Measurements from ENCODE around the gene CDK5RAP2. TPM values are rescaled to one million over a fixed set of nuclear protein-coding genes. Genes with fewer than 3 reads are reported as not detected.
A peak's percentile ranks its signal among the peaks of the same experiment; 100 is the strongest.

The CDK5RAP2 gene
- total and polyA plus RNA-seq, 7 donors, result 10.6 to 57.8 (median 41.0) TPM

DNA sequence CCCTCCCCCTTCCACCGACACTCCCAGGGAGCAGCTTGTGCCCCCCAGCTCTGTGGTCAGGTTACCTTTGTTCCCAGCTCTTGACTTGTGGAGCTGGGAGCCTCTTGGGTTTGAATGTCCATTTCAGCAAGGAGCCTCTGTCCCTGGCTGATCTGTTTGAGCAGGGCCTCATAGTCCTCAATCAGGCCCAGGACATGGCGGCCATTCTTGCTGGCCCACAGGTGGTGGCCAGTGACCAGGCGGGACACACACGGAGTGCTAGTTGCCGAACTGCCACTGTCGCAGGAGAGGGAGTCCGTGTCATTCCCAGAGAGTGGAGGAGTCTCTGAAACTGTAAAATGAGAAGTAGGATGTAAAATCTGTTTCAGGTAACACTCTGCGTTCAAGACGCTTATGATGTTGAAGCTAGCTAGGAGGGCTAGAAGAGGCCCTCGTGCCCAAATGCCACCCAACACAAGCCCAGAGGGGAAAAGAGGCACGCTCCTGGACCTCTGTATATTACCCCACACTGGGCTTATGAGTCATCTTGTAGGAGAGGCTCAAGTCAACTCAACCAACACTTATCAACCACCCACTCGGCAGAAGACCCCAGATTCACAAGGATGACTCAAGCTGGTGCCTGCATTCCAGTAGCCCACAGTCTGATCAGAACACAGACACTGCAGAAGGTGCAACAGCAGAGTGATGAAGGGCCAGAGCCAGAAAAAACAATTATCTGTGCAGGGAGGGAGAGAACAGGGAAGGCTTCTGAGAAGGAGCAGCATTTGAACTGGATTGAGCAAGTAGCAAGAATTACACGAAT is 177.0 kb downstream of the CDK5RAP2 start:
- TF ChIP-seq POLR2A (IDR thresholded peaks at IDR 0.05) (no peak), EP300 (IDR thresholded peaks at IDR 0.05) (no peak), POLR2AphosphoS5 (IDR thresholded peaks at IDR 0.05) (no peak)
- TF ChIP-seq, protein P1, sequence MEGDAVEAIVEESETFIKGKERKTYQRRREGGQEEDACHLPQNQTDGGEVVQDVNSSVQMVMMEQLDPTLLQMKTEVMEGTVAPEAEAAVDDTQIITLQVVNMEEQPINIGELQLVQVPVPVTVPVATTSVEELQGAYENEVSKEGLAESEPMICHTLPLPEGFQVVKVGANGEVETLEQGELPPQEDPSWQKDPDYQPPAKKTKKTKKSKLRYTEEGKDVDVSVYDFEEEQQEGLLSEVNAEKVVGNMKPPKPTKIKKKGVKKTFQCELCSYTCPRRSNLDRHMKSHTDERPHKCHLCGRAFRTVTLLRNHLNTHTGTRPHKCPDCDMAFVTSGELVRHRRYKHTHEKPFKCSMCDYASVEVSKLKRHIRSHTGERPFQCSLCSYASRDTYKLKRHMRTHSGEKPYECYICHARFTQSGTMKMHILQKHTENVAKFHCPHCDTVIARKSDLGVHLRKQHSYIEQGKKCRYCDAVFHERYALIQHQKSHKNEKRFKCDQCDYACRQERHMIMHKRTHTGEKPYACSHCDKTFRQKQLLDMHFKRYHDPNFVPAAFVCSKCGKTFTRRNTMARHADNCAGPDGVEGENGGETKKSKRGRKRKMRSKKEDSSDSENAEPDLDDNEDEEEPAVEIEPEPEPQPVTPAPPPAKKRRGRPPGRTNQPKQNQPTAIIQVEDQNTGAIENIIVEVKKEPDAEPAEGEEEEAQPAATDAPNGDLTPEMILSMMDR (IDR thresholded peaks at IDR 0.05), result no peak
- H3K9me3 ChIP-seq, result no peaks in the 10 kb centered on the region
- no peaks in the 10 kb centered on the region for H3K27me3 ChIP-seq
- H3K4me3 ChIP-seq, result no peak overlapping the region
- intact Hi-C loops (cut with DNase I), result no loop called here
- H3K27ac ChIP-seq, result no peak overlapping the region
- no peaks in the 10 kb centered on the region for H3K4me1 ChIP-seq
- 93 to 94% methylated on average over 13 of the region's 13 CpGs for WGBS, 2 donors
- DNase-seq, result peak; percentile 46
- H3K36me3 ChIP-seq, result peaks cover 13 to 95% (median 39%) of the 10 kb centered on the region in 4 donors

DNA sequence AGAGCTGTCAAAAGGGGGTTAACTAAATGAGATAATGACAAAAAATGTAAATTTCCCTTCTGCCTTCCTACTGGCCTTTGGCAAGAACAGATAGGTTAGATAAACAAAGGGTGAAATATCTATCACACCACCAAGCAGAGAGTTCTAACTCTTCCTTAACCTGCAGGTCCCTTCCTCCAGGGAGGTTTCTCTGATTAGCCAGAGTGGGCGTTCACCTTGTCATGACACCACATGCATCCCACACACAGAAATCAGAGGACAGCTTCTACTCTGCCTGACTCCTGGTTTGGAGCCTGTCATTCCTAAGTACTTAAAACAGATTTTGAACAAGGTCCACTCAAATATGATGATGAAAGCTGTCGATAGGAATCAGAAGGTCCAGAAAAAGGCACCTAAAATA is 180.0 kb downstream of the CDK5RAP2 start:
- peaks cover 17 to 95% (median 30%) of the 10 kb centered on the region in 4 donors for H3K36me3 ChIP-seq
- no peak overlapping the region for H3K4me3 ChIP-seq
- 97 to 99% methylated on average over 2 of the region's 2 CpGs for WGBS, 2 donors
- H3K27ac ChIP-seq, result no peak overlapping the region
- H3K4me1 ChIP-seq, result no peaks in the 10 kb centered on the region
- intact Hi-C loops (cut with DNase I), result no loop called here
- TF ChIP-seq EP300 (IDR thresholded peaks at IDR 0.05), result no peak
- no peak for TF ChIP-seq POLR2AphosphoS5 (IDR thresholded peaks at IDR 0.05)
- TF ChIP-seq POLR2A (IDR thresholded peaks at IDR 0.05), result no peak
- TF ChIP-seq, protein P1 (IDR thresholded peaks at IDR 0.05), result no peak
- no peaks in the 10 kb centered on the region for H3K27me3 ChIP-seq
- DNase-seq, result no peak
- H3K9me3 ChIP-seq, result no peaks in the 10 kb centered on the region

DNA sequence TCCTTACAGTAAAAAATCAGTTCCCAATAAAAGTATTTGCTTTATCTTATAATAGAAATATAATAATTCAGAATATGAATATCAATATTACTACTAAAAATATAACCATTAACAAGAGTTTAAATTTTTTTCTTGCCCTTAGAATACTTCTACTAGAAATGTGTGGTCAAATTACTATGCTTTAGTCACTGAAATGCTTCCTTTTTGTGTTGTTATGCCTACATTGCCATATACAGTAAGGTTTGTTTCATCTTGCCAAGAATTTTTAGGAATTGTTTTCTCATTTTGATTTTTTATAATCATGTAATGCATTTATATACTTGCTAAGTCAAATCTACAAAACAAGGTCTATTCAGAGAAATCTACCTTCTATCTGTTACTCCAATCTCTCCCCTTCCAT is 181.7 kb downstream of the CDK5RAP2 start:
- H3K9me3 ChIP-seq, result no peaks in the 10 kb centered on the region
- TF ChIP-seq, protein P1 (IDR thresholded peaks at IDR 0.05), result no peak
- no peak for TF ChIP-seq POLR2A (IDR thresholded peaks at IDR 0.05)
- no peak for TF ChIP-seq EP300 (IDR thresholded peaks at IDR 0.05)
- no peak for TF ChIP-seq POLR2AphosphoS5 (IDR thresholded peaks at IDR 0.05)
- H3K36me3 ChIP-seq, result peaks cover 17 to 95% (median 38%) of the 10 kb centered on the region in 4 donors
- H3K27ac ChIP-seq, result no peak overlapping the region
- intact Hi-C loops (cut with DNase I), result no loop called here
- no peaks in the 10 kb centered on the region for H3K27me3 ChIP-seq
- no peak overlapping the region for H3K4me3 ChIP-seq
- no peak for DNase-seq
- no peaks in the 10 kb centered on the region for H3K4me1 ChIP-seq

DNA sequence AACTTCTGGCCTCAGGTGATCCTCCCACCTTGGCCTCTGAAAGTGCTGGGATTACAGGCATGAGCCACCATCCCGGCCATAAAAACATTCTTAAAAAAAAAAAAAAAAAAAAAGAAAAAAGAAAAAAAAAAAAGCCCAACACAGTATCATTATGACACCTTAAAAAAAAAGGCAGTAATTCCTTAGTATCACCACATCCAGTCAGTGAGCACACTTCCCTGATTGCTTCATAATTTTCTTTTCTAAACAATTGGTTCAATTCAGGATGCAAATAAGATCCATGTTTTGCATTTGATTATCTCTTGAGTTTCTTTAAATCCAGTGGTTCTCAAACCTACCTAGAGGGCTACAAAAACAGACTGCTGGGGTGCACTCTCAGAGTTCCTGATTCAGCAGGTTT is 182.5 kb downstream of the CDK5RAP2 start:
- peak; percentile 18 for DNase-seq
- Histone ChIP-seq H3K4me1 (no peaks in the 10 kb centered on the region), H3K9me3 (no peaks in the 10 kb centered on the region), H3K36me3 (peaks cover 13 to 95% (median 39%) of the 10 kb centered on the region in 4 donors), H3K27ac (no peak overlapping the region), H3K27me3 (no peaks in the 10 kb centered on the region), H3K4me3 (no peak overlapping the region)
- TF ChIP-seq POLR2AphosphoS5 (IDR thresholded peaks at IDR 0.05), result no peak
- TF ChIP-seq POLR2A (IDR thresholded peaks at IDR 0.05), result no peak
- TF ChIP-seq, protein P1 (IDR thresholded peaks at IDR 0.05), result no peak
- no peak for TF ChIP-seq EP300 (IDR thresholded peaks at IDR 0.05)
- 82 to 87% methylated on average over 1 of the region's 1 CpG for WGBS, 2 donors
- intact Hi-C loops (cut with DNase I), result no loop called here

Data from sigmoid colon (tissue), 7 donors.